Measurements from ENCODE around the gene DAP.

DNA sequence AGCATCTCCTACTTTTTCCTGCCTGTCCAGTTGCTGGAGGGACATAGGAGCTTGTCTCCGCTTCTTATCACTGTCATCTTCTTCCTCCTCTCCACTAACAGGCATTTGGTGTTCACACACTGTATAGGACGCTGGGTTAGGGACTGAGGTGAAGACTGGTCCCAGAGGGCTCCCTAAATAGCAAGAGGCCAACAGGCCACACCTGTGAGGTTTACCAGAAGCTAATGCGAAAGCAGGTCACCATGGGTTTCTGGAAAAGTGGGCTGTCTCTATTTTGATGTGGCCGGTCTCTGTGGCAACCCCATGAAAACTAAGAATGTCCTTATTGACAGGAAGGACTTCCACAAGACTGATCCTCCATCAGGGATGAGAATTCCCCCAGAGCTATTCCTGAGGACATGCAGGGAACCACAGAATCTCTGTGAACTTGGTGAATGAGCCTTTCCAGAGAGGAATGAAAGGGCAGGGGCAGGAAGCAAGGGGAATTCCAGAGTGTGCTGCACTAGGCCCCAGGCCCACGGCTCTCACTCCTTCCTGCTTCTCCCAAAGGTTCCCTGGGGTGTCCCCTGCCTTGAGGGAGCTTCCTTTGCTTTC lies 61.7 kb downstream of the DAP start:
- TF ChIP-seq, protein P1, sequence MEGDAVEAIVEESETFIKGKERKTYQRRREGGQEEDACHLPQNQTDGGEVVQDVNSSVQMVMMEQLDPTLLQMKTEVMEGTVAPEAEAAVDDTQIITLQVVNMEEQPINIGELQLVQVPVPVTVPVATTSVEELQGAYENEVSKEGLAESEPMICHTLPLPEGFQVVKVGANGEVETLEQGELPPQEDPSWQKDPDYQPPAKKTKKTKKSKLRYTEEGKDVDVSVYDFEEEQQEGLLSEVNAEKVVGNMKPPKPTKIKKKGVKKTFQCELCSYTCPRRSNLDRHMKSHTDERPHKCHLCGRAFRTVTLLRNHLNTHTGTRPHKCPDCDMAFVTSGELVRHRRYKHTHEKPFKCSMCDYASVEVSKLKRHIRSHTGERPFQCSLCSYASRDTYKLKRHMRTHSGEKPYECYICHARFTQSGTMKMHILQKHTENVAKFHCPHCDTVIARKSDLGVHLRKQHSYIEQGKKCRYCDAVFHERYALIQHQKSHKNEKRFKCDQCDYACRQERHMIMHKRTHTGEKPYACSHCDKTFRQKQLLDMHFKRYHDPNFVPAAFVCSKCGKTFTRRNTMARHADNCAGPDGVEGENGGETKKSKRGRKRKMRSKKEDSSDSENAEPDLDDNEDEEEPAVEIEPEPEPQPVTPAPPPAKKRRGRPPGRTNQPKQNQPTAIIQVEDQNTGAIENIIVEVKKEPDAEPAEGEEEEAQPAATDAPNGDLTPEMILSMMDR (IDR thresholded peaks at IDR 0.05) = no peak
- TF ChIP-seq POLR2A (IDR thresholded peaks at IDR 0.05) = no peak
